H1 (cell line): ENCODE measurements around the gene NFIA. TPM values are rescaled to one million over a fixed set of nuclear protein-coding genes. Genes with fewer than 3 reads are reported as not detected.

Source experiments
- CTCF ChIA-PET: fragments of 300-600 bp; sonication (Branson Sonifier 250); formaldehyde crosslinking; loops from one replicate; lab custom pipeline; 2021; ENCODE audit not compliant: partially characterized antibody; lab: Charles Lee
- POLR2A ChIA-PET: fragments of 300-600 bp; sonication (Branson Sonifier 250); formaldehyde crosslinking; loops from one replicate; lab custom pipeline; 2021; ENCODE audit warnings: inconsistent platforms; ENCODE audit not compliant: partially characterized antibody; lab: Charles Lee
- DNase-seq, 2 experiments: peaks; one replicate each; pipeline versions ENCODE4 v3.0.0 to v3.0.0-alpha.2; 2010 to 2022; ENCODE audit warnings: low spot score in 2 of 2, low read depth in 1 of 2, mixed read lengths in 1 of 2
- FAIRE-seq: peaks from 2 replicates; lab custom pipeline; 2011; peaks lifted over from hg19 to GRCh38; lab: Jason Lieb, UNC
- H2AFZ ChIP-seq: 2 replicates; pipeline ENCODE4 v1.8.1; 2012; ENCODE audit warnings: low read length, inconsistent platforms
- H2AK5ac ChIP-seq: 2 replicates; pipeline ENCODE4 v1.6.1; 2013; ENCODE audit warnings: low read depth, low read length
- H2BK120ac ChIP-seq: replicated peaks from 2 replicates; pipeline ENCODE3; 2013; ENCODE audit warnings: low read depth, low read length, inconsistent platforms
- H2BK12ac ChIP-seq: 2 replicates; pipeline ENCODE4 v1.6.1; 2013; ENCODE audit warnings: low read depth, low read length
- H2BK15ac ChIP-seq: 2 replicates; pipeline ENCODE4 v1.6.1; 2013; ENCODE audit warnings: low read length
- H2BK20ac ChIP-seq: 2 replicates; pipeline ENCODE4 v1.6.1; 2013; ENCODE audit warnings: low read length
- H2BK5ac ChIP-seq: 2 replicates; pipeline ENCODE4 v1.6.1; 2013; ENCODE audit warnings: low read depth, low read length
- H3K14ac ChIP-seq: 2 replicates; pipeline ENCODE4 v1.6.1; 2013; ENCODE audit warnings: inconsistent platforms; ENCODE audit not compliant: insufficient read length
- H3K18ac ChIP-seq: 2 replicates; pipeline ENCODE4 v1.6.1; 2013; ENCODE audit warnings: low read length; ENCODE audit errors: extremely low read depth
- H3K23ac ChIP-seq: 2 replicates; pipeline ENCODE4 v1.6.1; 2013; ENCODE audit warnings: inconsistent platforms; ENCODE audit not compliant: insufficient read length
- H3K23me2 ChIP-seq: 2 replicates; pipeline ENCODE4 v1.6.1; 2013; ENCODE audit warnings: low read depth, low read length
- H3K27ac ChIP-seq: 2 replicates; pipeline ENCODE4 v1.6.1; 2011; ENCODE audit warnings: low read depth, low read length, inconsistent platforms
- H3K27me3 ChIP-seq, 4 experiments: replicated peaks in 1 of 4; 1 replicate in 1 of 4; 2 replicates in 3 of 4; pipeline versions ENCODE4 v1.6.1 to v1.8.1; 2011 to 2013; ENCODE audit warnings: low read length in 3 of 4, mild to moderate bottlenecking in 3 of 4, inconsistent platforms in 2 of 4, mixed read lengths in 2 of 4, moderate library complexity in 1 of 4; ENCODE audit not compliant: control insufficient read depth in 3 of 4, insufficient read depth in 3 of 4; ENCODE audit errors: extremely low read depth in 1 of 4
- H3K36me3 ChIP-seq, 4 experiments: 2 replicates each; pipeline versions ENCODE4 v1.6.1 to v1.8.1; 2011 to 2013; ENCODE audit warnings: mild to moderate bottlenecking in 4 of 4, low read length in 3 of 4, moderate library complexity in 2 of 4, control low read depth in 1 of 4, inconsistent platforms in 1 of 4; ENCODE audit not compliant: insufficient read depth in 4 of 4, control insufficient read depth in 2 of 4
- H3K4ac ChIP-seq: replicated peaks from 2 replicates; pipeline ENCODE3; 2013; ENCODE audit warnings: low read length, low read depth, mixed read lengths, inconsistent platforms; ENCODE audit not compliant: insufficient read length
- H3K4me1 ChIP-seq, 4 experiments: replicated peaks in 1 of 4; 1 replicate in 1 of 4; 2 replicates in 3 of 4; pipeline versions ENCODE4 v1.6.1 to v1.8.1; 2011 to 2013; ENCODE audit warnings: low read length in 3 of 4, inconsistent platforms in 2 of 4, mixed read lengths in 1 of 4; ENCODE audit not compliant: insufficient read depth in 4 of 4, control insufficient read depth in 3 of 4
- H3K4me2 ChIP-seq, 2 experiments: 2 replicates each; pipeline versions ENCODE4 v1.6.1 to v1.8.1; 2011 to 2013; ENCODE audit warnings: low read depth in 2 of 2, low read length in 2 of 2, control low read depth in 1 of 2, inconsistent platforms in 1 of 2, mild to moderate bottlenecking in 1 of 2; ENCODE audit not compliant: insufficient read depth in 1 of 2
- H3K4me3 ChIP-seq, 4 experiments: fragments of 200-600, 300-600 bp in 1 of 4; sonication (generic), shearing (Covaris generic), sonication (Bioruptor Twin) in 1 of 4; 2 replicates each; pipeline versions ENCODE4 v1.5.1 to v1.8.1; 2011 to 2016; ENCODE audit warnings: low read length in 4 of 4, low read depth in 3 of 4, control low read depth in 2 of 4, inconsistent platforms in 2 of 4, mild to moderate bottlenecking in 2 of 4, mixed read lengths in 1 of 4, moderate library complexity in 1 of 4; ENCODE audit not compliant: insufficient read depth in 2 of 4; ENCODE audit errors: extremely low read depth in 1 of 4
- H3K56ac ChIP-seq: replicated peaks from 2 replicates; pipeline ENCODE3; 2013; ENCODE audit warnings: low read depth, mild to moderate bottlenecking, mixed read lengths, low read length, inconsistent platforms; ENCODE audit not compliant: insufficient read length
- H3K79me1 ChIP-seq: 2 replicates; pipeline ENCODE4 v1.6.1; 2013; ENCODE audit warnings: low read depth, low read length, control low read depth
- H3K79me2 ChIP-seq, 2 experiments: 2 replicates each; pipeline versions ENCODE4 v1.6.1 to v1.8.1; 2012 to 2013; ENCODE audit warnings: low read length in 2 of 2, mild to moderate bottlenecking in 2 of 2, inconsistent platforms in 1 of 2; ENCODE audit not compliant: insufficient read depth in 2 of 2, control insufficient read depth in 1 of 2
- H3K9ac ChIP-seq, 4 experiments: replicated peaks in 1 of 4; 1 replicate in 1 of 4; 2 replicates in 3 of 4; pipeline versions ENCODE4 v1.6.1 to v1.8.1; 2011 to 2013; ENCODE audit warnings: low read depth in 3 of 4, low read length in 3 of 4, control low read depth in 2 of 4, mild to moderate bottlenecking in 2 of 4, moderate library complexity in 2 of 4, inconsistent platforms in 1 of 4; ENCODE audit errors: extremely low read depth in 1 of 4
- H3K9me3 ChIP-seq, 2 experiments: 2 replicates each; pipeline versions ENCODE4 v1.6.1 to v1.8.1; 2012 to 2013; ENCODE audit warnings: mild to moderate bottlenecking in 2 of 2, moderate library complexity in 2 of 2, control low read depth in 1 of 2, inconsistent platforms in 1 of 2, low read depth in 1 of 2, low read length in 1 of 2, mixed read lengths in 1 of 2; ENCODE audit not compliant: insufficient read depth in 2 of 2
- H4K20me1 ChIP-seq, 2 experiments: replicated peaks in 1 of 2; 2 replicates each; pipeline versions ENCODE3 to v1.8.1; 2011 to 2013; ENCODE audit warnings: inconsistent platforms in 2 of 2, low read length in 2 of 2, mild to moderate bottlenecking in 1 of 2; ENCODE audit not compliant: insufficient read depth in 2 of 2, control insufficient read depth in 1 of 2
- H4K5ac ChIP-seq: 2 replicates; pipeline ENCODE4 v1.6.1; 2013; ENCODE audit warnings: low read length, low read depth, mixed read lengths, inconsistent platforms; ENCODE audit not compliant: insufficient read length
- H4K8ac ChIP-seq: 2 replicates; pipeline ENCODE4 v1.8.0; 2013; ENCODE audit warnings: mild to moderate bottlenecking, moderate library complexity, low read length, inconsistent platforms; ENCODE audit not compliant: insufficient read depth; ENCODE audit errors: extremely low read depth
- H4K91ac ChIP-seq: replicated peaks from 2 replicates; pipeline ENCODE3; 2013; ENCODE audit warnings: low read length, mixed read lengths, inconsistent platforms; ENCODE audit not compliant: insufficient read length
- BRCA1 ChIP-seq: IDR thresholded peaks from 2 replicates; pipeline ENCODE4 v1.6.1; 2012; ENCODE audit warnings: low read depth, low read length, improper control_type of control experiment
- CHD2 ChIP-seq: IDR thresholded peaks from 2 replicates; pipeline ENCODE4 v1.6.1; 2012; ENCODE audit warnings: low read length, improper control_type of control experiment
- FOSL1 ChIP-seq: IDR thresholded peaks from 2 replicates; pipeline ENCODE4 v1.6.1; 2011; ENCODE audit warnings: mild to moderate bottlenecking, low read depth, low read length, moderate library complexity; ENCODE audit not compliant: insufficient read depth
- RBBP5 ChIP-seq: IDR thresholded peaks from 2 replicates; pipeline ENCODE4 v1.7.1; 2012; ENCODE audit warnings: low read depth, mild to moderate bottlenecking, inconsistent platforms, low read length, moderate library complexity, borderline replicate concordance
- SIX5 ChIP-seq: IDR thresholded peaks from 2 replicates; pipeline ENCODE4 v1.6.1; 2011; ENCODE audit warnings: mild to moderate bottlenecking, low read depth, low read length
- SP2 ChIP-seq: IDR thresholded peaks from 2 replicates; pipeline ENCODE4 v1.6.1; 2012; ENCODE audit warnings: mild to moderate bottlenecking, low read length, inconsistent platforms
- WGBS, 2 experiments: shearing (Covaris generic) in 1 of 2; methylation state at CpG; one replicate each; pipeline versions ENCODE4 v1.1.6 to v1.1.7; 2013 to 2015; ENCODE audit warnings: low lambda C conversion rate in 2 of 2, mixed read lengths in 2 of 2, inconsistent platforms in 1 of 2, low coverage in 1 of 2, missing lambda C conversion rate in 1 of 2; ENCODE audit not compliant: insufficient replicate concordance in 2 of 2, insufficient coverage in 1 of 2, insufficient read length in 1 of 2; ENCODE audit errors: extremely low coverage in 1 of 2, missing lambda C conversion rate in 1 of 2; 5-methylcytosine and 5-hydroxymethylcytosine counted together
- polyA plus RNA-seq, 7 experiments: library from polyadenylated mRNA; depleted of rRNA in 3 of 7; stranded (reverse) in 5 of 7; unstranded in 2 of 7; fragments of >200 nt in 5 of 7; fragments of 200-250 nt in 2 of 7; gene quantifications; 1 replicate in 5 of 7; 2 replicates in 1 of 7; 4 replicates in 1 of 7; pipeline versions ENCODE4 v1.2.1 to v1.2.3, GENCODE V29; 2011 to 2013; ENCODE audit warnings: missing spikeins in 2 of 7, mixed read lengths in 2 of 7
- total RNA-seq: library from RNA; stranded (reverse); fragmentation: NEBNext Ultra II Directional; extraction: Animal tissue kit (Norgen Biotek cat#: 25700); gene quantifications from 2 replicates; pipeline ENCODE4 v1.2.1, GENCODE V29; 2021
- TF ChIP-seq, protein P1 (sequence below): IDR thresholded peaks from 2 replicates; pipeline ENCODE4 v1.6.1; 2012; ENCODE audit warnings: inconsistent platforms
- TF ChIP-seq, protein P2 (sequence below): IDR thresholded peaks from 2 replicates; pipeline ENCODE4 v1.6.1; 2011; ENCODE audit warnings: low read length, improper control_type of control experiment

The NFIA gene
- total and polyA plus RNA-seq, 2 of the 8 experiments (the other 6 are each of a cell fraction or from before 2014, with no cell fraction given) = 1.8 to 2.3 TPM

DNA sequence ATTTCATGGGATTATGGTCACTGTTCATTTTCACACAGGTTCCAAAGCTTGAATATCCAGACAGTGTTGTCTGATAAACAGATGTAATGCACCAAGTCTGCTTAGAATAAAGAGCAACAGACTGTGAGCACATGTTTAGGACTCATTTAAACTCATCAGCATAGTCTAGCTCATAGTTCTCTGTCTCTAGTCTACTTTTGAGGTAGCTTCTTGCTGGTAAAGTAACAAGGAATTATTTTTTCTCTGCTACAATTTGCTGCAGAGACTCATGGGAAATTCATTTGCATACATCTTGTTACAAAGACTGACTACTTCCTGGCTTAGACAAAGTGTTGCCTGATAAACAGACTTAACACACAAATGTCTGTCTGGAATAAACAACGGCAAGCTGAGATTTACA lies 187.2 kb downstream of the NFIA start:
- Histone ChIP-seq H3K79me1 (no peaks in the 10 kb centered on the region), H2BK5ac (no peak overlapping the region), H2AK5ac (no peak overlapping the region), H3K9ac (no peak overlapping the region), H3K36me3 (no peaks in the 10 kb centered on the region), H3K27me3 (no peaks in the 10 kb centered on the region), H2BK12ac (no peak overlapping the region), H3K18ac (no peak overlapping the region), H3K14ac (no peak overlapping the region), H3K27ac (no peak overlapping the region), H4K5ac (no peak overlapping the region), H3K56ac (no peak overlapping the region), H4K20me1 (no peaks in the 10 kb centered on the region), H3K23ac (no peak overlapping the region), H4K91ac (no peak overlapping the region), H3K4me3 (no peak overlapping the region), H3K4me2 (no peak overlapping the region), H3K4ac (no peak overlapping the region), H2BK120ac (no peak overlapping the region), H3K23me2 (no peaks in the 10 kb centered on the region), H3K9me3 (no peaks in the 10 kb centered on the region), H2AFZ (no peak overlapping the region), H3K4me1 (peaks cover 0 to 6% (median 0%) of the 10 kb centered on the region in 4 experiments; a peak in 1 of 7 replicates), H2BK20ac (no peak overlapping the region), H2BK15ac (no peak overlapping the region), H3K79me2 (no peaks in the 10 kb centered on the region), H4K8ac (no peak overlapping the region)
- FAIRE-seq (no peak), DNase-seq (no peak)
- TF ChIP-seq FOSL1 (no peak), RBBP5 (no peak), SP2 (no peak), SIX5 (no peak), CHD2 (no peak), BRCA1 (no peak)
- TF ChIP-seq, protein P1, sequence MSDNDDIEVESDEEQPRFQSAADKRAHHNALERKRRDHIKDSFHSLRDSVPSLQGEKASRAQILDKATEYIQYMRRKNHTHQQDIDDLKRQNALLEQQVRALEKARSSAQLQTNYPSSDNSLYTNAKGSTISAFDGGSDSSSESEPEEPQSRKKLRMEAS = no peak
- TF ChIP-seq, protein P2, sequence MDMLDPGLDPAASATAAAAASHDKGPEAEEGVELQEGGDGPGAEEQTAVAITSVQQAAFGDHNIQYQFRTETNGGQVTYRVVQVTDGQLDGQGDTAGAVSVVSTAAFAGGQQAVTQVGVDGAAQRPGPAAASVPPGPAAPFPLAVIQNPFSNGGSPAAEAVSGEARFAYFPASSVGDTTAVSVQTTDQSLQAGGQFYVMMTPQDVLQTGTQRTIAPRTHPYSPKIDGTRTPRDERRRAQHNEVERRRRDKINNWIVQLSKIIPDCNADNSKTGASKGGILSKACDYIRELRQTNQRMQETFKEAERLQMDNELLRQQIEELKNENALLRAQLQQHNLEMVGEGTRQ = no peak
- ChIA-PET POLR2A (no interaction called here), CTCF (no interaction called here)
- 85% methylated on average over 1 of the region's 1 CpG; no CpG with 5 or more reads in 1 of the 2 experiments for whole genome bisulfite sequencing, 2 experiments
